GM21723 (cell line): Measurements from ENCODE around the gene HOXB3.

ENCODE experiments used
- ATAC-seq: cut with Tn5 transposase; IDR thresholded peaks from one replicate; pipeline ENCODE4 v1.9.1; 2021; ENCODE audit warnings: mild to moderate bottlenecking, moderate library complexity; ENCODE audit not compliant: unreplicated experiment

Gene HOXB3

GRCh38 chr17:48530208-48530886 lies 59.7 kb downstream of the HOXB3 start:
- ATAC-seq, result no peak

GRCh38 chr17:48529683-48530009 lies 60.4 kb downstream of the HOXB3 start:
- ATAC-seq, result no peak

GRCh38 chr17:48528936-48529682 lies 60.9 kb downstream of the HOXB3 start:
- no peak for ATAC-seq

- ATAC-seq, result no peak
Observed at GRCh38 chr17:48528153-48528935, 61.7 kb downstream of the HOXB3 start.

- ATAC-seq, result no peak
Observed at GRCh38 chr17:48527547-48527932, 62.5 kb downstream of the HOXB3 start.

GRCh38 chr17:48526608-48527546 lies 63.2 kb downstream of the HOXB3 start:
- no peak for ATAC-seq

GRCh38 chr17:48523010-48523409 lies 67.0 kb downstream of the HOXB3 start:
- no peak for ATAC-seq

GRCh38 chr17:48522031-48522653 lies 67.9 kb downstream of the HOXB3 start:
- ATAC-seq, result no peak

GRCh38 chr17:48520631-48521079 lies 69.4 kb downstream of the HOXB3 start:
- no peak for ATAC-seq

- no peak for ATAC-seq
Observed at GRCh38 chr17:48519427-48519826, 70.6 kb downstream of the HOXB3 start.

GRCh38 chr17:48517478-48517877 lies 72.6 kb downstream of the HOXB3 start:
- ATAC-seq, result no peak

- ATAC-seq, result no peak
Observed at GRCh38 chr17:48515925-48516900, 73.8 kb downstream of the HOXB3 start.

GRCh38 chr17:48514477-48514876 lies 75.6 kb downstream of the HOXB3 start:
- ATAC-seq, result no peak

GRCh38 chr17:48513666-48514455 lies 76.2 kb downstream of the HOXB3 start:
- ATAC-seq, result no peak

GRCh38 chr17:48513097-48513496 lies 76.9 kb downstream of the HOXB3 start:
- no peak for ATAC-seq

- peak; percentile 59 for ATAC-seq
Observed at GRCh38 chr17:48510761-48511604, 79.1 kb downstream of the HOXB3 start.

- ATAC-seq, result no peak
Observed at GRCh38 chr17:48510381-48510760, 79.7 kb downstream of the HOXB3 start.
